Left cardiac atrium (tissue), 4 donors: ENCODE results near the gene COL5A1. TPM values are rescaled to one million over a fixed set of nuclear protein-coding genes. Genes with fewer than 3 reads are reported as not detected.

Source experiments
- ATAC-seq, 2 donors: fragments of 200-7000 bp; cut with Tn5 transposase; one replicate each; pipeline ENCODE4 v1.9.1; 2020; ENCODE audit warnings: mild to moderate bottlenecking in 2 of 2, moderate library complexity in 2 of 2
- DNase-seq: peaks from one replicate; pipeline ENCODE4 v3.0.0-alpha.2; 2020
- intact Hi-C, 2 donors: fragments of 100-400 bp; cut with DNase I; formaldehyde crosslinking; loops; one replicate each; pipeline versions ENCODE4 v1.14.1 to v1.15.1; 2022 to 2023
- microRNA-seq, 2 donors: library from miRNA; unstranded; fragments of <30 nt; microRNA quantifications; one replicate each; pipeline ENCODE4 v1.2.0, GENCODE V29; 2020
- total RNA-seq, 2 donors: library from RNA; stranded (reverse); fragmentation: NEBNext Ultra II Directional; extraction: Animal tissue kit (Norgen Biotek cat#: 25700); gene quantifications; one replicate each; pipeline ENCODE4 v1.2.1, GENCODE V29; 2021
- donor health status: DM: no; HTN: yes; CAD: no.
- donor health status: DM: no; HTN: yes; CAD: no; lungs with severe emphysema.
- donor health status: DM: yes; HTN: yes; CAD: no.
- donor health status: Dilated cardiomyopathy.

Gene COL5A1
- total RNA-seq, 2 donors from 2014 or later, result 29.8 to 35.2 TPM

- ATAC-seq (no peak), DNase-seq (no peak)
- intact Hi-C loops, result no loop called here
Observed at GRCh38 chr9:134892820-134893420, 251.3 kb downstream of the COL5A1 start.

Small RNA genes lying within 50 kb of the gene (microRNA-seq; reads per million reads assigned to microRNA genes)
- gene MIR3689A, result 0 reads per million in 2 donors
- 0 reads per million in 2 donors for gene MIR3689B
- gene MIR3689C, result 0 reads per million in 2 donors
- gene MIR3689D1, result 0 reads per million in 2 donors
- gene MIR3689D2, result 0 reads per million in 2 donors
- 0 reads per million in 2 donors for gene MIR3689E
- 0 reads per million in 2 donors for gene MIR3689F

Other genes starting within 250 kb of the COL5A1 start
- 1 to 10 TPM in 1 of 2 donors, not detected in 1; 2.0 TPM for gene FCN2, start 239.0 kb downstream of the COL5A1 start, total RNA-seq